GM12878 (cell line): ENCODE measurements around the gene PLA2G4E. TPM values are rescaled to one million over a fixed set of nuclear protein-coding genes. Genes with fewer than 3 reads are reported as not detected.

ENCODE experiments used
- ATAC-seq: fragments of 200-7000 bp; cut with Tn5 transposase; 3 replicates; pipeline ENCODE4 v1.9.1; 2020; ENCODE audit warnings: mild to moderate bottlenecking, moderate library complexity
- BruUV-seq: library from RNA; stranded (reverse); fragments of 400-500 nt; replicated peaks from 2 replicates; lab custom pipeline; 2021; lab: Mats Ljungman, UMichigan
- CTCF ChIA-PET: fragments of 300-600 bp; sonication (Branson Sonifier 250); formaldehyde crosslinking; extraction: SDS; loops from one replicate; lab custom pipeline; 2021; ENCODE audit warnings: inconsistent platforms; lab: Yijun Ruan, JAX
- POLR2A ChIA-PET: fragments of 350-600 bp; formaldehyde crosslinking; extraction: SDS; loops from one replicate; lab custom pipeline; 2021; ENCODE audit warnings: inconsistent platforms; lab: Charles Lee
- RAD21 ChIA-PET: fragments of 300-600 bp; sonication (Branson Sonifier 250); formaldehyde crosslinking; loops from one replicate; lab custom pipeline; 2023; ENCODE audit warnings: antibody characterized with exemption; ENCODE audit not compliant: unreplicated experiment; lab: Charles Lee
- SMC1A ChIA-PET: fragments of 300-600 bp; sonication (Branson Sonifier 250); formaldehyde crosslinking; loops from one replicate; lab custom pipeline; 2023; ENCODE audit not compliant: unreplicated experiment, uncharacterized antibody; lab: Charles Lee
- DNase-seq: peaks from one replicate; pipeline ENCODE4 v3.0.0-alpha.2; 2011; ENCODE audit warnings: low read depth, low spot score
- FAIRE-seq: peaks from 3 replicates; lab custom pipeline; 2011; peaks lifted over from hg19 to GRCh38; lab: Jason Lieb, UNC
- H2AFZ ChIP-seq: 2 replicates; pipeline ENCODE4 v1.6.0; 2011; ENCODE audit warnings: low read depth, low read length, control low read depth; ENCODE audit not compliant: control insufficient read depth
- H3K27ac ChIP-seq: 2 replicates; pipeline ENCODE4 v1.5.1; 2011; ENCODE audit warnings: control low read depth; ENCODE audit not compliant: control insufficient read depth, insufficient read depth
- H3K27me3 ChIP-seq, 2 experiments: replicated peaks in 1 of 2; 2 replicates each; pipeline versions ENCODE4 v1.6.0 to v1.6.1; 2011; ENCODE audit warnings: low read length in 1 of 2; ENCODE audit not compliant: control insufficient read depth in 2 of 2, insufficient read depth in 2 of 2
- H3K36me3 ChIP-seq, 2 experiments: 2 replicates each; pipeline ENCODE4 v1.5.1; 2011; ENCODE audit warnings: low read length in 1 of 2; ENCODE audit not compliant: control insufficient read depth in 2 of 2, insufficient read depth in 2 of 2
- H3K4me1 ChIP-seq: 2 replicates; pipeline ENCODE4 v1.6.1; 2011; ENCODE audit warnings: mild to moderate bottlenecking, low read length, moderate library complexity, mixed read lengths; ENCODE audit not compliant: control insufficient read depth, insufficient read depth
- H3K4me2 ChIP-seq: 2 replicates; pipeline ENCODE4 v1.6.0; 2011; ENCODE audit warnings: control low read depth; ENCODE audit not compliant: control insufficient read depth, insufficient read depth
- H3K4me3 ChIP-seq: fragments of 200-600 bp; sonication (generic); 2 replicates; pipeline ENCODE4 v1.5.1; 2016
- H3K79me2 ChIP-seq: 2 replicates; pipeline ENCODE4 v1.6.0; 2011; ENCODE audit warnings: low read length; ENCODE audit not compliant: control insufficient read depth, insufficient read depth
- H3K9ac ChIP-seq: 2 replicates; pipeline ENCODE4 v1.8.0; 2011; ENCODE audit warnings: low read length, control low read depth, mixed read lengths; ENCODE audit not compliant: control insufficient read depth, insufficient read depth
- H3K9me3 ChIP-seq: replicated peaks from 3 replicates; pipeline ENCODE4 v1.5.1; 2011; ENCODE audit warnings: mild to moderate bottlenecking, low read length; ENCODE audit not compliant: control insufficient read depth, insufficient read depth
- H4K20me1 ChIP-seq: 2 replicates; pipeline ENCODE4 v1.6.0; 2011; ENCODE audit not compliant: control insufficient read depth, insufficient read depth
- BCL11A ChIP-seq: IDR thresholded peaks from 2 replicates; pipeline ENCODE4 v1.6.1; 2011; ENCODE audit warnings: low read depth, low read length
- CBFB ChIP-seq: IDR thresholded peaks from 2 replicates; pipeline ENCODE4 v1.6.1; 2016; ENCODE audit warnings: antibody characterized with exemption, low read depth
- EP300 ChIP-seq, 2 experiments: fragments of 150-350 bp in 1 of 2; IDR thresholded peaks; 2 replicates each; pipeline ENCODE4 v1.6.1; 2011 to 2012; ENCODE audit warnings: low read depth in 2 of 2, low read length in 2 of 2, borderline replicate concordance in 1 of 2, improper control_type of control experiment in 1 of 2, inconsistent platforms in 1 of 2; ENCODE audit not compliant: control insufficient read depth in 1 of 2
- HDGF ChIP-seq: fragments of 450-650 bp; IDR thresholded peaks from 2 replicates; pipeline ENCODE4 v1.6.1; 2016; ENCODE audit warnings: antibody characterized with exemption
- LARP7 ChIP-seq: fragments of 450-650 bp; IDR thresholded peaks from 2 replicates; pipeline ENCODE4 v1.6.1; 2017; ENCODE audit warnings: mild to moderate bottlenecking
- NFIC ChIP-seq: IDR thresholded peaks from 2 replicates; pipeline ENCODE4 v1.6.1; 2012; ENCODE audit warnings: low read depth, mild to moderate bottlenecking, inconsistent platforms, low read length, moderate library complexity
- NFYB ChIP-seq: IDR thresholded peaks from 2 replicates; pipeline ENCODE4 v1.6.1; 2011; ENCODE audit warnings: low read depth, mild to moderate bottlenecking, low read length, improper control_type of control experiment, moderate library complexity; ENCODE audit not compliant: insufficient read depth
- RB1 ChIP-seq: fragments of 450-650 bp; formaldehyde crosslinking; IDR thresholded peaks from 2 replicates; pipeline ENCODE4 v1.6.1; 2017; ENCODE audit warnings: mild to moderate bottlenecking, borderline replicate concordance
- SMC3 ChIP-seq: IDR thresholded peaks from 2 replicates; pipeline ENCODE4 v1.6.1; 2011; ENCODE audit warnings: low read length, improper control_type of control experiment, borderline replicate concordance
- TCF12 ChIP-seq: IDR thresholded peaks from 2 replicates; pipeline ENCODE4 v1.6.1; 2011; ENCODE audit warnings: low read depth, mild to moderate bottlenecking, low read length
- WGBS: methylation state at CpG from one replicate; pipeline ENCODE4 v1.1.6; 2016; ENCODE audit warnings: low lambda C conversion rate; ENCODE audit not compliant: insufficient replicate concordance, insufficient coverage; ENCODE audit errors: missing lambda C conversion rate; 5-methylcytosine and 5-hydroxymethylcytosine counted together
- in situ Hi-C: fragments of 300-500 bp; cut with MboI; formaldehyde crosslinking; loops from 9 replicates; pipeline ENCODE4 v1.14.3; 2018; ENCODE audit warnings: mixed read lengths
- intact Hi-C: fragments of 100-400 bp; cut with micrococcal nuclease; formaldehyde crosslinking; loops from one replicate; pipeline ENCODE4 v1.14.2; 2022; ENCODE audit not compliant: unreplicated experiment
- polyA plus RNA-seq, 11 experiments: library from polyadenylated mRNA; depleted of rRNA in 4 of 11; unstranded in 6 of 11; stranded (reverse) in 5 of 11; fragments of >200 nt; fragmentation: Nextera tagmentation in 4 of 11; fragmentation: Illumina TruSeq in 1 of 11; extraction: Ambion mirVana in 4 of 11; extraction: Trizol in 1 of 11; gene quantifications; 1 replicate in 1 of 11; 2 replicates in 10 of 11; pipeline versions ENCODE4 v1.2.1 to v1.2.3, GENCODE V29; 2011 to 2016; ENCODE audit warnings: inconsistent platforms in 2 of 11, missing spikeins in 2 of 11, low read depth in 1 of 11
- total RNA-seq, 4 experiments: library from RNA; depleted of rRNA in 3 of 4; stranded (reverse); fragments of >200 nt in 3 of 4; fragmentation: Illumina TruSeq in 1 of 4; extraction: Trizol in 1 of 4; gene quantifications; 2 replicates each; pipeline versions ENCODE4 v1.2.1 to v1.2.3, GENCODE V29; 2013 to 2021
- TF ChIP-seq, protein P1 (sequence below): fragments of 450-650 bp; IDR thresholded peaks from 2 replicates; pipeline ENCODE4 v1.6.1; 2017; ENCODE audit warnings: low read depth, mild to moderate bottlenecking, moderate library complexity
- TF ChIP-seq, protein P2 (sequence below): IDR thresholded peaks from 2 replicates; pipeline ENCODE4 v1.6.1; 2011; ENCODE audit warnings: borderline replicate concordance, low read depth, mild to moderate bottlenecking, moderate library complexity, mixed read lengths, low read length; ENCODE audit not compliant: insufficient read depth; ENCODE audit errors: extremely low read length
- TF ChIP-seq, protein P3 (sequence below): IDR thresholded peaks from 2 replicates; pipeline ENCODE4 v1.6.1; 2012; ENCODE audit warnings: low read depth, low read length, improper control_type of control experiment

The PLA2G4E gene
- total and polyA plus RNA-seq, 10 of the 15 experiments (the other 5 are each of a cell fraction or from before 2014, with no cell fraction given) = 0.05 to 0.32 (median 0.06) TPM; not detected in 5

DNA sequence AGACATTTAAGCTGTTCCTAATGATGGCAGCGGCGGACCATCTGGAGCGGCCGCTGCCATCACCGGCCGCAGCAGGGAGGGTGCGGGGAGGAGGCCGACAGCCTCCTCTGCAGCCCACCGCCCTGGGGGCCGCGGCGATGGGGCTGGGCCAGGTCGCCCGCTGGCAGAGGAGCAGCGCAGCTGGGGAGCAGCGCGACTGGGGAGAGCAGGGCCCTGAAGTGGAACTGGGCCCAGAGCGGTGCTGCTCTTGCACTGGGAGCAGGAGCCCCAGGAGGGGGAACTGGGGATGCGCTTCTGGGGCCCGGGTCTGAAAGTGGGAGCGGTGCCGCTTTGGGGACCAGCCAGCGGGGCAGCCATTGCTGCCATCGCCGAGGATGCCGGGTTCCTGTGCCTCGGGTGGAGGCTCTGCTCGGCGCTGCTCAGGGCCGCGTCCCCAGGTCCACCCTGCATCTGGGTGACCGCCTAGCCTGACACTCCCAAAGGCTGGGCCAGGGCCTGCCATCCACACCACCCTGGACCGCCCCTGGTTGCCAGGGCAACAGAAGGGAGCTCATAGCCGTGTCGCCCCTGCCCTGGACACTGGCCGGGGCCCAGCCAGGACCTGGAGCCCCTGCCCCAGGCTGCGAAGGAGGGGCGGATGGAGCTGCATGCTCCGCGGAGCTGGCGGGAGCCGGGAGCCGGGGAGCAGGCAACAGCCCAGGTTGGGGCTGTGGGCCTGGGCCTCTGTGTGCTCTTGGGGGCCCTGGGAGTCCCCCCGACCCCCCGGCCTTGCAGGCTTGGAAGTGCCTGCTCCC, 15.5 kb upstream of the PLA2G4E start:
- Histone ChIP-seq H3K27ac (no peak overlapping the region; the same call in 1 of the 2 replicates), H3K4me3 (no peak overlapping the region), H3K4me1 (peaks cover 29% of the 10 kb centered on the region), H3K9ac (no peak overlapping the region), H2AFZ (no peak overlapping the region), H3K79me2 (peaks cover 2% of the 10 kb centered on the region), H3K36me3 (no peaks in the 10 kb centered on the region), H4K20me1 (no peaks in the 10 kb centered on the region), H3K27me3 (no peaks in the 10 kb centered on the region), H3K9me3 (peaks cover 4% of the 10 kb centered on the region; the same call in 2 of the 3 replicates), H3K4me2 (no peak overlapping the region)
- in situ Hi-C loops = no loop called here
- DNase-seq (no peak), ATAC-seq (no peak), FAIRE-seq (no peak)
- intact Hi-C loops = no loop called here
- ChIA-PET SMC1A (interaction anchor here (0.9 kb wide), 1 partner anchor 30 kb away, joined by 3 read pairs; no protein-coding TSS in a partner anchor), RAD21 (interaction anchor here (1.2 kb wide), 1 partner anchor 64 kb away, joined by 3 read pairs; the partner anchor contains the start of gene EHD4), CTCF (interaction anchor here (0.6 to 1.1 kb wide), 4 partner anchors 15 to 139 kb away, joined by 3 read pairs; no protein-coding TSS in a partner anchor), POLR2A (interaction anchor here (0.6 to 1.0 kb wide), 2 partner anchors 26 to 64 kb away, joined by 3 read pairs; no protein-coding TSS in a partner anchor)
- 96% methylated on average over 42 of the region's 45 CpGs for WGBS
- no TSS peak for BruUV-seq
- TF ChIP-seq, protein P1, sequence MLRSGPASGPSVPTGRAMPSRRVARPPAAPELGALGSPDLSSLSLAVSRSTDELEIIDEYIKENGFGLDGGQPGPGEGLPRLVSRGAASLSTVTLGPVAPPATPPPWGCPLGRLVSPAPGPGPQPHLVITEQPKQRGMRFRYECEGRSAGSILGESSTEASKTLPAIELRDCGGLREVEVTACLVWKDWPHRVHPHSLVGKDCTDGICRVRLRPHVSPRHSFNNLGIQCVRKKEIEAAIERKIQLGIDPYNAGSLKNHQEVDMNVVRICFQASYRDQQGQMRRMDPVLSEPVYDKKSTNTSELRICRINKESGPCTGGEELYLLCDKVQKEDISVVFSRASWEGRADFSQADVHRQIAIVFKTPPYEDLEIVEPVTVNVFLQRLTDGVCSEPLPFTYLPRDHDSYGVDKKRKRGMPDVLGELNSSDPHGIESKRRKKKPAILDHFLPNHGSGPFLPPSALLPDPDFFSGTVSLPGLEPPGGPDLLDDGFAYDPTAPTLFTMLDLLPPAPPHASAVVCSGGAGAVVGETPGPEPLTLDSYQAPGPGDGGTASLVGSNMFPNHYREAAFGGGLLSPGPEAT = no peak
- TF ChIP-seq, protein P2, sequence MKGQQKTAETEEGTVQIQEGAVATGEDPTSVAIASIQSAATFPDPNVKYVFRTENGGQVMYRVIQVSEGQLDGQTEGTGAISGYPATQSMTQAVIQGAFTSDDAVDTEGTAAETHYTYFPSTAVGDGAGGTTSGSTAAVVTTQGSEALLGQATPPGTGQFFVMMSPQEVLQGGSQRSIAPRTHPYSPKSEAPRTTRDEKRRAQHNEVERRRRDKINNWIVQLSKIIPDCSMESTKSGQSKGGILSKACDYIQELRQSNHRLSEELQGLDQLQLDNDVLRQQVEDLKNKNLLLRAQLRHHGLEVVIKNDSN = no peak
- TF ChIP-seq NFYB = no peak
- TF ChIP-seq, protein P3, sequence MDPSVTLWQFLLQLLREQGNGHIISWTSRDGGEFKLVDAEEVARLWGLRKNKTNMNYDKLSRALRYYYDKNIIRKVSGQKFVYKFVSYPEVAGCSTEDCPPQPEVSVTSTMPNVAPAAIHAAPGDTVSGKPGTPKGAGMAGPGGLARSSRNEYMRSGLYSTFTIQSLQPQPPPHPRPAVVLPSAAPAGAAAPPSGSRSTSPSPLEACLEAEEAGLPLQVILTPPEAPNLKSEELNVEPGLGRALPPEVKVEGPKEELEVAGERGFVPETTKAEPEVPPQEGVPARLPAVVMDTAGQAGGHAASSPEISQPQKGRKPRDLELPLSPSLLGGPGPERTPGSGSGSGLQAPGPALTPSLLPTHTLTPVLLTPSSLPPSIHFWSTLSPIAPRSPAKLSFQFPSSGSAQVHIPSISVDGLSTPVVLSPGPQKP = no peak
- no peak for TF ChIP-seq CBFB
- TF ChIP-seq RB1 = no peak
- no peak for TF ChIP-seq BCL11A
- no peak for TF ChIP-seq NFIC
- TF ChIP-seq LARP7 = no peak
- no peak for TF ChIP-seq SMC3
- TF ChIP-seq EP300 (IDR thresholded peaks at IDR 0.05; ENCODE audit: borderline replicate concordance in 1 of 2, control insufficient read depth in 1 of 2, low read depth in 2 of 2, low read length in 2 of 2) = no peak
- TF ChIP-seq HDGF = no peak
- TF ChIP-seq TCF12 = no peak
